Cardiac fibroblast (primary cell): ENCODE results near the gene IP6K2.
A peak's percentile ranks its signal among the peaks of the same experiment; 100 is the strongest.
"Not testable (repeated sequence)": the region's sequence is repeated elsewhere in the genome, so short reads cannot be mapped to it uniquely, and the experiment has no call there.

ENCODE experiments used
- DNase-seq, 2 donors: peaks; one replicate each; pipeline versions ENCODE4 v3.0.0 to v3.0.0-alpha.2; 2010; ENCODE audit warnings: low read depth in 2 of 2
- H3K4me3 ChIP-seq, 2 donors: replicated peaks in 1 of 2; 1 replicate in 1 of 2; 2 replicates in 1 of 2; pipeline ENCODE4 v1.5.1; 2011; ENCODE audit warnings: low read depth in 2 of 2, low read length in 2 of 2, mild to moderate bottlenecking in 2 of 2, moderate library complexity in 1 of 2
- CTCF ChIP-seq: IDR thresholded peaks from one replicate; pipeline ENCODE4 v1.5.1; 2011; ENCODE audit warnings: low read depth, mild to moderate bottlenecking, low read length, inconsistent platforms

The IP6K2 gene

GRCh38 chr3:48723725-48724124 is 6.7 kb upstream of the IP6K2 start:
- DNase-seq, result no peak
- TF ChIP-seq CTCF, result no peak
- no peak overlapping the region for H3K4me3 ChIP-seq

GRCh38 chr3:48723293-48723692 is 6.3 kb upstream of the IP6K2 start:
- H3K4me3 ChIP-seq, result not testable (repeated sequence)
- peak in 1 of 2 donors; percentile 33 for DNase-seq

GRCh38 chr3:48716508-48716981 is 476 bp downstream of the IP6K2 start:
- H3K4me3 ChIP-seq, result peak overlapping the region; percentile 95 to 96
- DNase-seq, result no peak
- no peak for TF ChIP-seq CTCF

- TF ChIP-seq CTCF, result no peak
- DNase-seq, result peak; percentile 43 to 56
- H3K4me3 ChIP-seq, result peak overlapping the region in 1 of 2 donors; percentile 96
Observed at GRCh38 chr3:48715174-48715800, 1.7 kb downstream of the IP6K2 start.

GRCh38 chr3:48711727-48712126 is 5.3 kb downstream of the IP6K2 start:
- DNase-seq, result no peak
- no peak overlapping the region for H3K4me3 ChIP-seq
- TF ChIP-seq CTCF, result no peak

- DNase-seq, result no peak
- H3K4me3 ChIP-seq, result no peak overlapping the region
- TF ChIP-seq CTCF, result no peak
Observed at GRCh38 chr3:48709051-48709461, 8.0 kb downstream of the IP6K2 start.

- no peak overlapping the region for H3K4me3 ChIP-seq
- TF ChIP-seq CTCF, result no peak
- DNase-seq, result peak; percentile 21 to 66
Observed at GRCh38 chr3:48708481-48708889, 8.5 kb downstream of the IP6K2 start.
